ENCODE results near the gene CALCOCO2. TPM values are rescaled to one million over a fixed set of nuclear protein-coding genes. Genes with fewer than 3 reads are reported as not detected.

Gene CALCOCO2
- total and polyA plus RNA-seq, 2 of the 13 experiments (the other 11 are each of a cell fraction or from before 2014, with no cell fraction given), result 72.9 to 111 TPM

GRCh38 chr17:48878920-48879898 lies 48.4 kb downstream of the CALCOCO2 start (continued):
- TF ChIP-seq ZNF512B (CRISPR knock-in tag; IDR thresholded peaks at IDR 0.05; ENCODE audit: borderline replicate concordance) (0 out of 2 replicates have a peak, but pooled peaks have one; percentile 37), MTA3 (CRISPR knock-in tag; IDR thresholded peaks at IDR 0.05) (no peak), CEBPB (IDR thresholded peaks at IDR 0.05; ENCODE audit: borderline replicate concordance, low read depth, low read length) (no peak), MAFK (conservative IDR thresholded peaks at IDR 0.05 in 1 of 2, IDR thresholded peaks at IDR 0.05 in 1 of 2; ENCODE audit: low read length in 2 of 2) (no peak), ZNF841 (CRISPR knock-in tag; IDR thresholded peaks at IDR 0.05; ENCODE audit: borderline replicate concordance) (no peak), ZBTB42 (CRISPR knock-in tag; IDR thresholded peaks at IDR 0.05) (no peak), ZNF343 (CRISPR knock-in tag; IDR thresholded peaks at IDR 0.05) (no peak), SMYD3 (CRISPR knock-in tag; IDR thresholded peaks at IDR 0.05) (no peak), ZNF605 (CRISPR knock-in tag; IDR thresholded peaks at IDR 0.05) (0 out of 2 replicates have a peak, but pooled peaks have one; percentile 60), ZNF547 (CRISPR knock-in tag; IDR thresholded peaks at IDR 0.05) (peak; percentile 30; the same call in 1 of the 2 replicates), IRX3 (CRISPR knock-in tag; IDR thresholded peaks at IDR 0.05; ENCODE audit: borderline replicate concordance, low read depth) (no peak), ZNF484 (CRISPR knock-in tag; IDR thresholded peaks at IDR 0.05; ENCODE audit: borderline replicate concordance, low read depth) (no peak), ZNF619 (CRISPR knock-in tag; IDR thresholded peaks at IDR 0.05) (no peak), POGZ (CRISPR knock-in tag; IDR thresholded peaks at IDR 0.05) (no peak), TRAFD1 (CRISPR knock-in tag; IDR thresholded peaks at IDR 0.05; ENCODE audit: borderline replicate concordance) (no peak), KMT2B (CRISPR knock-in tag; IDR thresholded peaks at IDR 0.05) (0 out of 2 replicates have a peak, but pooled peaks have one; percentile 34), SMARCC2 (IDR thresholded peaks at IDR 0.05) (no peak), ADNP (CRISPR knock-in tag; IDR thresholded peaks at IDR 0.05) (no peak), RBAK (CRISPR knock-in tag; IDR thresholded peaks at IDR 0.05) (no peak), SALL2 (CRISPR knock-in tag; IDR thresholded peaks at IDR 0.05) (no peak), CENPX (CRISPR knock-in tag; IDR thresholded peaks at IDR 0.05) (no peak), HNRNPL (IDR thresholded peaks at IDR 0.05; ENCODE audit: low read depth, low read length) (no peak), THAP11 (CRISPR knock-in tag; IDR thresholded peaks at IDR 0.05) (peak; percentile 71; the same call in 1 of the 2 replicates), KLF11 (CRISPR knock-in tag; IDR thresholded peaks at IDR 0.05) (0 out of 2 replicates have a peak, but pooled peaks have one; percentile 79), FLYWCH1 (CRISPR knock-in tag; IDR thresholded peaks at IDR 0.05) (no peak)
- TF ChIP-seq, protein P1, sequence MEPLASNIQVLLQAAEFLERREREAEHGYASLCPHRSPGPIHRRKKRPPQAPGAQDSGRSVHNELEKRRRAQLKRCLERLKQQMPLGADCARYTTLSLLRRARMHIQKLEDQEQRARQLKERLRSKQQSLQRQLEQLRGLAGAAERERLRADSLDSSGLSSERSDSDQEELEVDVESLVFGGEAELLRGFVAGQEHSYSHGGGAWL (CRISPR knock-in tag; IDR thresholded peaks at IDR 0.05), result no peak
